ENCODE measurements around the gene ARHGEF28.

DNA sequence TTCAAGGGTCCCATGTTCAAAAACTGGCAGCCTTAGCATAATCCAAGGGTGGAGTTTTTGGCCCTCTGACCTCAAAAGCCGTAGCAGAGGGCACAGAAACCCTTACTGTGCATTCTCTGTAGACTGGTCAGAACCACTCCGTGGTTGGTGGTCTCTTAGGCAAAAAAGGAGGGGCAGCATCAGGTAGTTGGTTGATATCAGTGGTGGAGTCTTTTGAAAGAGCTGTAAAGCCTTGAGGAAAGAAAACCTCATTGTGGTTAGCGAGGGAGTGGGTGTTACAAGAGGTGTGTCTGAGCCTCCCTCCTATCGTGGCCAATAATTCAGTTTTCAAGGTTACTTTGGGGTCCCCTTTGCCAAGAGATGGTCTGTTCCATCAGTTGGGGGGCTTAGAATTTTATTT is 40.9 kb downstream of the ARHGEF28 start:
- TF ChIP-seq, protein P1, sequence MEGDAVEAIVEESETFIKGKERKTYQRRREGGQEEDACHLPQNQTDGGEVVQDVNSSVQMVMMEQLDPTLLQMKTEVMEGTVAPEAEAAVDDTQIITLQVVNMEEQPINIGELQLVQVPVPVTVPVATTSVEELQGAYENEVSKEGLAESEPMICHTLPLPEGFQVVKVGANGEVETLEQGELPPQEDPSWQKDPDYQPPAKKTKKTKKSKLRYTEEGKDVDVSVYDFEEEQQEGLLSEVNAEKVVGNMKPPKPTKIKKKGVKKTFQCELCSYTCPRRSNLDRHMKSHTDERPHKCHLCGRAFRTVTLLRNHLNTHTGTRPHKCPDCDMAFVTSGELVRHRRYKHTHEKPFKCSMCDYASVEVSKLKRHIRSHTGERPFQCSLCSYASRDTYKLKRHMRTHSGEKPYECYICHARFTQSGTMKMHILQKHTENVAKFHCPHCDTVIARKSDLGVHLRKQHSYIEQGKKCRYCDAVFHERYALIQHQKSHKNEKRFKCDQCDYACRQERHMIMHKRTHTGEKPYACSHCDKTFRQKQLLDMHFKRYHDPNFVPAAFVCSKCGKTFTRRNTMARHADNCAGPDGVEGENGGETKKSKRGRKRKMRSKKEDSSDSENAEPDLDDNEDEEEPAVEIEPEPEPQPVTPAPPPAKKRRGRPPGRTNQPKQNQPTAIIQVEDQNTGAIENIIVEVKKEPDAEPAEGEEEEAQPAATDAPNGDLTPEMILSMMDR (IDR thresholded peaks at IDR 0.05; ENCODE audit: low read depth, low read length, poor library complexity, severe bottlenecking) = no peak
- TF ChIP-seq EZH2phosphoT487 (IDR thresholded peaks at IDR 0.05; ENCODE audit: borderline replicate concordance, low read length) = no peak

All from DOHH2 (cell line).